Adrenal gland (tissue), 12 donors: ENCODE data around the gene RTP1. TPM values are rescaled to one million over a fixed set of nuclear protein-coding genes. Genes with fewer than 3 reads are reported as not detected.
"Not testable (repeated sequence)": the region's sequence is repeated elsewhere in the genome, so short reads cannot be mapped to it uniquely, and the experiment has no call there.

Experiments used
- DNase-seq, 7 donors: peaks; one replicate each; pipeline ENCODE4 v3.0.0-alpha.2; 2019 to 2020
- H3K27ac ChIP-seq, 5 donors: fragments of 200-600 bp; sonication (generic) in 4 of 5; 1 replicate in 3 of 5; 2 replicates in 2 of 5; pipeline versions ENCODE4 v1.5.1 to v1.8.0; 2016 to 2020; ENCODE audit warnings: mild to moderate bottlenecking in 1 of 5
- H3K27me3 ChIP-seq: fragments of 200-600 bp; 2 replicates; pipeline ENCODE4 v1.8.0; 2021
- H3K36me3 ChIP-seq, 2 donors: fragments of 200-600 bp; replicated peaks in 1 of 2; 1 replicate in 1 of 2; 2 replicates in 1 of 2; pipeline versions ENCODE4 v1.5.1 to v1.8.0; 2018 to 2022
- H3K4me1 ChIP-seq, 2 donors: fragments of 200-600 bp; replicated peaks in 1 of 2; 1 replicate in 1 of 2; 2 replicates in 1 of 2; pipeline versions ENCODE4 v1.5.1 to v1.8.0; 2018 to 2021
- H3K4me3 ChIP-seq, 4 donors: fragments of 200-600 bp; sonication (generic) in 3 of 4; one replicate each; pipeline ENCODE4 v1.5.1; 2016 to 2018
- H3K9me3 ChIP-seq, 3 donors: fragments of 200-600 bp; sonication (generic) in 1 of 3; replicated peaks in 1 of 3; 1 replicate in 2 of 3; 2 replicates in 1 of 3; pipeline versions ENCODE4 v1.5.1 to v1.8.0; 2016 to 2021
- CTCF ChIP-seq, 6 experiments: fragments of 450-650 bp in 4 of 6; fragments of 200-600 bp in 2 of 6; sonication (generic) in 1 of 6; IDR thresholded peaks; 1 replicate in 5 of 6; 2 replicates in 1 of 6; pipeline versions ENCODE4 v1.5.1 to v1.8.0; 2016 to 2021; ENCODE audit warnings: antibody characterized with exemption in 6 of 6, mild to moderate bottlenecking in 2 of 6, moderate library complexity in 1 of 6
- POLR2A ChIP-seq, 2 donors: fragments of 450-650 bp; IDR thresholded peaks; one replicate each; pipeline ENCODE4 v1.6.1; 2017; ENCODE audit warnings: antibody characterized with exemption in 2 of 2, mild to moderate bottlenecking in 2 of 2, moderate library complexity in 1 of 2
- WGBS, 4 donors: extraction: QIAGEN DNeasy Blood & Tissue Kit in 2 of 4; methylation state at CpG; one replicate each; pipeline versions ENCODE4 v1.1.5 to v1.1.7; 2013 to 2017; 5-methylcytosine and 5-hydroxymethylcytosine counted together
- intact Hi-C, 2 donors: fragments of 100-400 bp; cut with DNase I; formaldehyde crosslinking; loops; one replicate each; pipeline versions ENCODE4 v1.14.1 to v1.15.0; 2022 to 2023
- polyA plus RNA-seq, 3 donors: library from polyadenylated mRNA; stranded (reverse); fragments of 200-250 nt in 2 of 3; fragments of 350-450 nt in 1 of 3; fragmentation: Illumina TruSeq in 1 of 3; extraction: RNeasy Lipid Tissue Mini Kit (QIAGEN cat#74804) in 1 of 3; gene quantifications; one replicate each; pipeline ENCODE4 v1.2.3, GENCODE V29; 2013 to 2014
- total RNA-seq, 9 donors: library from RNA; depleted of rRNA in 4 of 9; stranded (reverse); fragments of >200 nt in 4 of 9; fragments of 120-200 nt in 1 of 9; fragmentation: NEBNext Ultra II Directional in 1 of 9; extraction: Animal tissue kit (Norgen Biotek cat#: 25700) in 1 of 9; gene quantifications; one replicate each; pipeline versions ENCODE4 v1.1.0 to v1.2.4, GENCODE V29; 2013 to 2023
- donor health status: healthy with polysubstance abuse.
- donor health status: Bipolar disorder and iron deficiency.
- donor health status: DM: yes; HTN: yes; CAD: no.
- donor health status: DM: no; HTN: no; CAD: no.
- donor health status: DM: no; HTN: no; CAD: no.
- donor health status: DM: yes; HTN: yes; CAD: no.

The RTP1 gene
- total and polyA plus RNA-seq, 12 donors = 0.03 to 0.11 TPM; not detected in 10

GRCh38 chr3:187169231-187169960 is 27.9 kb upstream of the RTP1 start:
- intact Hi-C loops = loop anchor here (10.0 kb wide), 2 partner anchors 325 to 565 kb away; partner anchors contain the start of gene ADIPOQ (in 2 of the 2)
- TF ChIP-seq POLR2A (IDR thresholded peaks at IDR 0.05) (no peak), CTCF (IDR thresholded peaks at IDR 0.05) (no peak)
- WGBS, 4 donors = 72 to 84% (median 75%) methylated on average over 2 of the region's 2 CpGs

GRCh38 chr3:187170911-187171310 is 26.4 kb upstream of the RTP1 start:
- H3K4me3 ChIP-seq, intact Hi-C loops, H3K4me1 ChIP-seq, H3K27ac ChIP-seq, H3K9me3 ChIP-seq, H3K36me3 ChIP-seq, H3K27me3 ChIP-seq, DNase-seq: not testable (repeated sequence)
- 87 to 96% (median 92%) methylated on average over 5 of the region's 5 CpGs for WGBS, 4 donors

More at GRCh38 chr3:187169231-187169960, 27.9 kb upstream of the RTP1 start:
- Histone ChIP-seq H3K27ac (no peak overlapping the region), H3K9me3 (no peaks in the 10 kb centered on the region), H3K4me3 (no peak overlapping the region), H3K4me1 (no peaks in the 10 kb centered on the region), H3K36me3 (no peaks in the 10 kb centered on the region), H3K27me3 (no peaks in the 10 kb centered on the region)
- DNase-seq = no peak

GRCh38 chr3:187172929-187173328 is 24.4 kb upstream of the RTP1 start:
- Histone ChIP-seq H3K36me3 (no peaks in the 10 kb centered on the region), H3K27me3 (no peaks in the 10 kb centered on the region), H3K4me3 (no peak overlapping the region), H3K9me3 (no peaks in the 10 kb centered on the region), H3K4me1 (no peaks in the 10 kb centered on the region), H3K27ac (no peak overlapping the region)
- intact Hi-C loops = no loop called here
- DNase-seq = no peak
- no peak for TF ChIP-seq POLR2A (IDR thresholded peaks at IDR 0.05)
- TF ChIP-seq CTCF (IDR thresholded peaks at IDR 0.05) = no peak
- WGBS, 4 donors = 81 to 89% (median 84%) methylated on average over 2 of the region's 2 CpGs

GRCh38 chr3:187181454-187182170 is 15.7 kb upstream of the RTP1 start:
- no peaks in the 10 kb centered on the region for H3K4me1 ChIP-seq
- WGBS, 4 donors = 91 to 94% (median 93%) methylated on average over 7 of the region's 7 CpGs
- no peak for DNase-seq
- no peaks in the 10 kb centered on the region for H3K9me3 ChIP-seq
- H3K4me3 ChIP-seq = no peak overlapping the region
- H3K27me3 ChIP-seq = no peaks in the 10 kb centered on the region
- H3K27ac ChIP-seq = no peak overlapping the region
- TF ChIP-seq POLR2A (IDR thresholded peaks at IDR 0.05) = no peak
- TF ChIP-seq CTCF (IDR thresholded peaks at IDR 0.05) = no peak
- intact Hi-C loops = no loop called here
- no peaks in the 10 kb centered on the region for H3K36me3 ChIP-seq
